ENCODE measurements around the gene ISLR.

The ISLR gene

DNA sequence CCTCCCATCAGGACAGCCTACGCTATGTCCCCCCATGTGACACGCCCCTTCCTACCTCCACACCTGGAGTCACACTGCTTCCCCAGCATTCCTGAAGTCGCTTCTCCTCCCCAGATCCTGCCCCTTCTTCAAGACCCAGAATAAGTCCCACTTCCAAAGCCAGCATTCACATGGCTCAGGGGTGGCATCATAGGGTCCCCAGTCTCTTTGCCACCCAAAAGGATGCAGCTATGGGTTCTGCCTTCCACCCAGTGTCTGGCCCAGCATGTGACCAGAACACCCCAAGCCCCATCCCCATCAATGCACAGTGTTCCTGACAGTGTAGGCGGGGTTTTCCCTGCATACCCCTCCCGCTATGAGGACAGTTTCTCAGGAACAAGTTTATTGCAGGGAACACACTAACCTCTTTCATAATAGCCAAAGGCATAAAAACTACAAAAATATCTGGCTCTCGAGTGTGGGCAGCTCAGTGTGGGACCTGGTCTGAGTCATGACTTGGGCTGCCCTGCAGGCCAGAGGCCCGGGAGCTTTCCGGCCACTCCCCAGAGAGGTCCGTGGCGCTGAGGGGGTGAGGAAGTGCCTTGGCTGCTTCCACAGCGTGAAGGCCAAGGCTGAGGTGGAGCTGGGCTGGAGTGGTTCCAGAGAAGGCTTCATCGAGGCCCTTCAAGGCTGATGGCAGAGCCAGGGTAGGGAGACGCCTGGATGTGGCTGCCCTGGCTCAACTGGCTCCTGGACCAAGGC lies 5.8 kb downstream of the ISLR start:
- Histone ChIP-seq H2AFZ (ENCODE audit: low read depth, low read length) (no peak overlapping the region), H2BK15ac (ENCODE audit: low read depth, poor library complexity, severe bottlenecking) (no peak overlapping the region), H3K9me3 (ENCODE audit: control insufficient read depth, low read length) (no peaks in the 10 kb centered on the region), H2BK5ac (ENCODE audit: low read depth, low read length, poor library complexity, severe bottlenecking) (no peak overlapping the region), H3K27ac (ENCODE audit: low read length, poor library complexity, severe bottlenecking) (peak overlapping the region; percentile 68), H2AK5ac (ENCODE audit: low read length, severe bottlenecking) (peak overlapping the region; percentile 93), H4K8ac (ENCODE audit: low read length) (peak overlapping the region; percentile 45), H3K4me1 (ENCODE audit: control insufficient read depth, insufficient read depth, low read depth, low read length) (peaks cover 65% of the 10 kb centered on the region), H3K18ac (ENCODE audit: low read depth in 1 of 2, low read length in 2 of 2) (peak overlapping the region; percentile 55 to 57), H2BK120ac (ENCODE audit: low read depth, low read length) (peak overlapping the region; percentile 45), H3K79me1 (replicated peaks; ENCODE audit: low read length, poor library complexity, severe bottlenecking) (no peaks in the 10 kb centered on the region), H3K4me3 (ENCODE audit: insufficient read depth in 1 of 2, low read depth in 1 of 2, low read length in 2 of 2) (peak overlapping the region in 1 of 2 experiments; percentile 9), H3K36me3 (ENCODE audit: control insufficient read depth in 1 of 2, insufficient read depth in 2 of 2, low read depth in 1 of 2, low read length in 2 of 2) (peaks cover 14 to 22% of the 10 kb centered on the region in 2 experiments), H3K9ac (ENCODE audit: low read length) (no peak overlapping the region), H3K27me3 (ENCODE audit: control insufficient read depth in 1 of 2, insufficient read depth in 1 of 2, low read length in 2 of 2) (no peaks in the 10 kb centered on the region), H3K4ac (ENCODE audit: low read depth in 1 of 2, low read length in 2 of 2) (no peak overlapping the region), H3K23ac (ENCODE audit: low read length in 2 of 2) (no peak overlapping the region), H2BK12ac (ENCODE audit: low read length in 2 of 2) (peak overlapping the region; percentile 42 to 45), H4K91ac (ENCODE audit: low read length) (no peak overlapping the region), H3K4me2 (ENCODE audit: low read length, poor library complexity, severe bottlenecking) (no peak overlapping the region), H3K14ac (ENCODE audit: low read length in 2 of 2) (no peak overlapping the region)
- 37% methylated on average over 11 of the region's 13 CpGs for WGBS
- DNase-seq, result peak; percentile 84

- H2BK12ac ChIP-seq (ENCODE audit: low read length in 2 of 2), result peak overlapping the region; percentile 42 to 64
- H3K27ac ChIP-seq (ENCODE audit: low read length, poor library complexity, severe bottlenecking), result peak overlapping the region; percentile 68
- peak overlapping the region in 1 of 2 experiments; percentile 52 for H3K4ac ChIP-seq (ENCODE audit: low read depth in 1 of 2, low read length in 2 of 2)
- peak overlapping the region; percentile 74 for H4K8ac ChIP-seq (ENCODE audit: low read length)
- H3K36me3 ChIP-seq (ENCODE audit: control insufficient read depth in 1 of 2, insufficient read depth in 2 of 2, low read depth in 1 of 2, low read length in 2 of 2), result peaks cover 13 to 26% of the 10 kb centered on the region in 2 experiments
- peak; percentile 22 for DNase-seq
- H2BK120ac ChIP-seq (ENCODE audit: low read depth, low read length), result no peak overlapping the region
- 93% methylated on average over 14 of the region's 17 CpGs for WGBS
- H2BK5ac ChIP-seq (ENCODE audit: low read depth, low read length, poor library complexity, severe bottlenecking), result no peak overlapping the region
- H3K4me1 ChIP-seq (ENCODE audit: control insufficient read depth, insufficient read depth, low read depth, low read length), result peaks cover 58% of the 10 kb centered on the region
- peak overlapping the region in 1 of 2 experiments; percentile 72 for H3K14ac ChIP-seq (ENCODE audit: low read length in 2 of 2)
- H2AFZ ChIP-seq (ENCODE audit: low read depth, low read length), result no peak overlapping the region
- no peaks in the 10 kb centered on the region for H3K27me3 ChIP-seq (ENCODE audit: control insufficient read depth in 1 of 2, insufficient read depth in 1 of 2, low read length in 2 of 2)
- no peak overlapping the region for H3K23ac ChIP-seq (ENCODE audit: low read length in 2 of 2)
- H3K9ac ChIP-seq (ENCODE audit: low read length), result peak overlapping the region; percentile 40
- no peak overlapping the region for H3K18ac ChIP-seq (ENCODE audit: low read depth in 1 of 2, low read length in 2 of 2)
- no peak overlapping the region for H3K4me2 ChIP-seq (ENCODE audit: low read length, poor library complexity, severe bottlenecking)
- peak overlapping the region in 1 of 2 experiments; percentile 9 for H3K4me3 ChIP-seq (ENCODE audit: insufficient read depth in 1 of 2, low read depth in 1 of 2, low read length in 2 of 2)
- no peaks in the 10 kb centered on the region for H3K79me1 ChIP-seq (replicated peaks; ENCODE audit: low read length, poor library complexity, severe bottlenecking)
- peak overlapping the region; percentile 65 for H2AK5ac ChIP-seq (ENCODE audit: low read length, severe bottlenecking)
- peak overlapping the region; percentile 85 for H4K91ac ChIP-seq (ENCODE audit: low read length)
- no peaks in the 10 kb centered on the region for H3K9me3 ChIP-seq (ENCODE audit: control insufficient read depth, low read length)
- no peak overlapping the region for H2BK15ac ChIP-seq (ENCODE audit: low read depth, poor library complexity, severe bottlenecking)
Measured at GRCh38 chr15:74179983-74180880, 6.7 kb downstream of the ISLR start.

DNA sequence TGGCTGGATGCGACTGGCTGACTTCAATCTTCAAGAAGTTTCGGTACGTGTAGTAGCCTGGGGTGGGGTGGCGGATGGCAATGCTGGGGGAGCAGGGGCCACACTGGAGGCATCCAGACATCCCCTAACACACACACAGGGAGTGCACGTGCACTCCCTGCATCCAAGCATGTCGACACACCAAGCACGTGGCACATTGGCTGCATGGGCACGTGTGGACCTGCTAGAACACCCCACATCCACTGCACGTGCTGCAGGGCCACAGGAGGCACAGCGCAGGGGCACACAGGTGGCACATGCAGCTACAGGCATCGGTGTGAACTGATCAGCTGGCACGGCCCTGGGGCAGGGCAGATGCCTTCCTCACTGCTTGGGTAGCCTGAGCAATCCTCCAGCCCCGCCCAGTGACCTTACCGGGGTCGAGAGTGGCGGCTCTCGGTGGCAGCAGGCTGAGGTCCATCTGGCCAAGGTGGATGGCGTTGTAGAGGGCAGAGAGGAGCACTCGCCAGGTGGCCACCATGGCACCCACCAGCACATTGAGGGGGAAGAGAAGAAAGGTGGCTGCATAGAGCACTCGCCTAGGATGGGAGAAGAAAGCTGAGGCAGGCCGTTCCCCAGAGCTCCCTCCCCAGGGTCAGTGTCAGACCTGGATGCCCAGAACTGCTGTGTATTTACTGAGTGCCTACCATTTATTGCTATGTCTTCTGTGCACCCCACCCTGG lies 7.5 kb downstream of the ISLR start:
- Histone ChIP-seq H3K36me3 (ENCODE audit: control insufficient read depth in 1 of 2, insufficient read depth in 2 of 2, low read depth in 1 of 2, low read length in 2 of 2) (peaks cover 5 to 24% of the 10 kb centered on the region in 2 experiments), H4K91ac (ENCODE audit: low read length) (no peak overlapping the region), H3K4me2 (ENCODE audit: low read length, poor library complexity, severe bottlenecking) (no peak overlapping the region), H3K4me3 (ENCODE audit: insufficient read depth in 1 of 2, low read depth in 1 of 2, low read length in 2 of 2) (no peak overlapping the region), H3K4me1 (ENCODE audit: control insufficient read depth, insufficient read depth, low read depth, low read length) (peaks cover 50% of the 10 kb centered on the region), H3K4ac (ENCODE audit: low read depth in 1 of 2, low read length in 2 of 2) (no peak overlapping the region), H3K79me1 (replicated peaks; ENCODE audit: low read length, poor library complexity, severe bottlenecking) (no peaks in the 10 kb centered on the region), H3K14ac (ENCODE audit: low read length in 2 of 2) (no peak overlapping the region), H3K27me3 (ENCODE audit: control insufficient read depth in 1 of 2, insufficient read depth in 1 of 2, low read length in 2 of 2) (no peaks in the 10 kb centered on the region), H2AK5ac (ENCODE audit: low read length, severe bottlenecking) (no peak overlapping the region), H2BK12ac (ENCODE audit: low read length in 2 of 2) (no peak overlapping the region), H3K27ac (ENCODE audit: low read length, poor library complexity, severe bottlenecking) (no peak overlapping the region), H3K23ac (ENCODE audit: low read length in 2 of 2) (no peak overlapping the region), H3K18ac (ENCODE audit: low read depth in 1 of 2, low read length in 2 of 2) (no peak overlapping the region), H2AFZ (ENCODE audit: low read depth, low read length) (no peak overlapping the region), H2BK5ac (ENCODE audit: low read depth, low read length, poor library complexity, severe bottlenecking) (no peak overlapping the region), H3K9ac (ENCODE audit: low read length) (peak overlapping the region; percentile 40), H4K8ac (ENCODE audit: low read length) (no peak overlapping the region), H3K9me3 (ENCODE audit: control insufficient read depth, low read length) (no peaks in the 10 kb centered on the region), H2BK15ac (ENCODE audit: low read depth, poor library complexity, severe bottlenecking) (no peak overlapping the region), H2BK120ac (ENCODE audit: low read depth, low read length) (no peak overlapping the region)
- WGBS, result 94% methylated on average over 20 of the region's 21 CpGs
- no peak for DNase-seq
